OCI-LY3 (cell line): Measurements from ENCODE around the gene EXTL2.
"Not testable (repeated sequence)": the region's sequence is repeated elsewhere in the genome, so short reads cannot be mapped to it uniquely, and the experiment has no call there.

Experiments
- H2AFZ ChIP-seq: fragments of 200-600, 300-600 bp; shearing (Covaris generic); 2 replicates; pipeline ENCODE4 v1.6.0; 2014; ENCODE audit warnings: antibody characterized with exemption, low read depth, low read length
- H3K27ac ChIP-seq: fragments of 200-600, 300-600 bp; sonication (generic); 2 replicates; pipeline ENCODE4 v1.5.1; 2014; ENCODE audit warnings: mild to moderate bottlenecking, low read length, moderate library complexity, mixed read lengths
- H3K27me3 ChIP-seq: fragments of 200-600, 300-600 bp; sonication (generic); 2 replicates; pipeline ENCODE4 v1.6.1; 2014; ENCODE audit warnings: low read depth, low read length, mixed read lengths
- H3K36me3 ChIP-seq: fragments of 200-600, 300-600 bp; sonication (generic); replicated peaks from 2 replicates; pipeline ENCODE3; 2014; ENCODE audit warnings: low read depth, low read length, mixed read lengths
- H3K4me1 ChIP-seq: fragments of 300-600, 200-600 bp; sonication (generic); 2 replicates; pipeline ENCODE4 v1.6.1; 2014; ENCODE audit warnings: low read length, mixed read lengths
- H3K4me2 ChIP-seq: fragments of 200-600, 300-600 bp; sonication (generic); 2 replicates; pipeline ENCODE4 v1.6.1; 2014; ENCODE audit warnings: low read length, mixed read lengths
- H3K4me3 ChIP-seq: fragments of 300-600, 200-600 bp; sonication (generic); 2 replicates; pipeline ENCODE4 v1.5.1; 2014; ENCODE audit warnings: antibody characterized with exemption, mild to moderate bottlenecking, low read length, moderate library complexity
- H3K79me2 ChIP-seq: fragments of 300-600, 200-600 bp; shearing (Covaris generic); 2 replicates; pipeline ENCODE4 v1.6.1; 2014; ENCODE audit warnings: mild to moderate bottlenecking, low read length, mixed read lengths
- H3K9ac ChIP-seq: fragments of 300-600, 200-600 bp; shearing (Covaris generic); 2 replicates; pipeline ENCODE4 v1.6.0; 2014; ENCODE audit warnings: mild to moderate bottlenecking, low read length, moderate library complexity
- H3K9me3 ChIP-seq: fragments of 200-600, 300-600 bp; shearing (Covaris generic); 2 replicates; pipeline ENCODE4 v1.6.1; 2014; ENCODE audit warnings: low read length, mixed read lengths; ENCODE audit not compliant: insufficient read depth
- H4K20me1 ChIP-seq: fragments of 200-600, 300-600 bp; sonication (generic); 2 replicates; pipeline ENCODE4 v1.6.1; 2016; ENCODE audit warnings: low read length, mixed read lengths; ENCODE audit not compliant: insufficient read depth
- EZH2phosphoT487 ChIP-seq: fragments of 200-600 bp; shearing (Covaris generic); IDR thresholded peaks from 2 replicates; pipeline ENCODE4 v1.6.1; 2018; ENCODE audit warnings: antibody characterized with exemption, mixed run types, low read depth
- TF ChIP-seq, protein P1 (sequence below): fragments of 200-600, 300-600 bp; sonication (generic); IDR thresholded peaks from 2 replicates; pipeline ENCODE4 v1.5.1; 2014; ENCODE audit warnings: antibody characterized with exemption, low read length, low read depth

EXTL2 gene

DNA sequence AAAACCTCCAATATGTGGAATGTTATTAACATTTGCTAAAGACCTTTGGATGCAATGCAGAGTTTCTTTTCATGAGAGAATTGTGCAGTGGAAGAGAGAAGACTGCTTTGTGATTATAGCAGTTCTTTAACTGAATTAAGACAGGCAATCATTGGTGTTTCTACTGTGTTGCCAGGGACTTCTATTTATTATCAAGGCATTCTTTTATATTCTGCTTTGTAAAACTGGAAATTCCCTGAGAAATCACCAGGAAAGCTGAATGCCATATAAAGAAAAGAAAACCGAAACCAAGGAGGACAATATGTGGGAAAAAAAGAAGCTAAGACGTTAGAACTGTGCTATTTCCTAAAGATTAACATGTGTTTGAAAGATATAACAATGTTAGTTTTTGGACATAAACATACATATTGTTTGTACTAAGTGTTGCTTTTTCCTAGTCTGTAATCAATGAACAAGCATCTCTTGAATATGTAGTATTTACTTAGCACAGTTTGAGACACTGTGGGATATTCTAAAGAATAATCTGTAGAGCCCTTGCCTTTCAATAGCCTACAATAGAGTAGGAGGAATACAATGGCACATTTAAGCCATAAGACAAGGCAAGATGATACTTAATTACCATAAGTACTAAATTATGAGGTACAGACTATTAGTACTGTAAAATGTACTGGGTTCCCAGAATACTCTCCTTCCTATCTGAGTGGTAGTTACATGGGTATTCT is 47.1 kb downstream of the EXTL2 start:
- Histone ChIP-seq H3K4me1 (no peaks in the 10 kb centered on the region), H3K4me3 (no peak overlapping the region), H3K27me3 (no peaks in the 10 kb centered on the region), H3K4me2 (no peak overlapping the region), H4K20me1 (no peaks in the 10 kb centered on the region), H3K9ac (no peak overlapping the region), H3K79me2 (no peaks in the 10 kb centered on the region), H3K9me3 (no peaks in the 10 kb centered on the region), H3K36me3 (no peaks in the 10 kb centered on the region), H2AFZ (no peak overlapping the region), H3K27ac (no peak overlapping the region)
- no peak for TF ChIP-seq EZH2phosphoT487
- TF ChIP-seq, protein P1, sequence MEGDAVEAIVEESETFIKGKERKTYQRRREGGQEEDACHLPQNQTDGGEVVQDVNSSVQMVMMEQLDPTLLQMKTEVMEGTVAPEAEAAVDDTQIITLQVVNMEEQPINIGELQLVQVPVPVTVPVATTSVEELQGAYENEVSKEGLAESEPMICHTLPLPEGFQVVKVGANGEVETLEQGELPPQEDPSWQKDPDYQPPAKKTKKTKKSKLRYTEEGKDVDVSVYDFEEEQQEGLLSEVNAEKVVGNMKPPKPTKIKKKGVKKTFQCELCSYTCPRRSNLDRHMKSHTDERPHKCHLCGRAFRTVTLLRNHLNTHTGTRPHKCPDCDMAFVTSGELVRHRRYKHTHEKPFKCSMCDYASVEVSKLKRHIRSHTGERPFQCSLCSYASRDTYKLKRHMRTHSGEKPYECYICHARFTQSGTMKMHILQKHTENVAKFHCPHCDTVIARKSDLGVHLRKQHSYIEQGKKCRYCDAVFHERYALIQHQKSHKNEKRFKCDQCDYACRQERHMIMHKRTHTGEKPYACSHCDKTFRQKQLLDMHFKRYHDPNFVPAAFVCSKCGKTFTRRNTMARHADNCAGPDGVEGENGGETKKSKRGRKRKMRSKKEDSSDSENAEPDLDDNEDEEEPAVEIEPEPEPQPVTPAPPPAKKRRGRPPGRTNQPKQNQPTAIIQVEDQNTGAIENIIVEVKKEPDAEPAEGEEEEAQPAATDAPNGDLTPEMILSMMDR: no peak

DNA sequence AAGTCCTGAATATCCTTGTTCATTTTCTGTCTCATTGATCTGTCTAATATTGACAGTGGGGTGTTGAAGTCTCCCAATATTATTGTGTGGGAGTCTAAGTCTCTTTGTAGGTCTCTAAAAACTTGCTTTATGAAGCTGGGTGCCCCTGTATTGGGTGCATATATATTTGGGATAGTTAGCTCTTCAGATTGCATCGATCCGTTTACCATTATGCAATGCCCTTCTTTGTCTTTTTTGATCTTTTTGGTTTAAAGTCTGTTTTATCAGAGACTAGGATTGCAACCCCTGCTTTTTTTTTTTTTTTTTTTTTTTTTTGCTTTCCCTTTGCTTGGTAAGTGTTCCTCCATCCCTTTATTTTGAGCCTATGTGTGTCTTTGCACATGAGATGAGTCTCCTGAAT is 51.5 kb downstream of the EXTL2 start:
- not testable (repeated sequence) for H4K20me1 ChIP-seq, H3K4me3 ChIP-seq, H3K27me3 ChIP-seq, H3K36me3 ChIP-seq, H3K4me2 ChIP-seq, H3K9me3 ChIP-seq, H2AFZ ChIP-seq, H3K79me2 ChIP-seq, H3K9ac ChIP-seq, H3K27ac ChIP-seq, H3K4me1 ChIP-seq

DNA sequence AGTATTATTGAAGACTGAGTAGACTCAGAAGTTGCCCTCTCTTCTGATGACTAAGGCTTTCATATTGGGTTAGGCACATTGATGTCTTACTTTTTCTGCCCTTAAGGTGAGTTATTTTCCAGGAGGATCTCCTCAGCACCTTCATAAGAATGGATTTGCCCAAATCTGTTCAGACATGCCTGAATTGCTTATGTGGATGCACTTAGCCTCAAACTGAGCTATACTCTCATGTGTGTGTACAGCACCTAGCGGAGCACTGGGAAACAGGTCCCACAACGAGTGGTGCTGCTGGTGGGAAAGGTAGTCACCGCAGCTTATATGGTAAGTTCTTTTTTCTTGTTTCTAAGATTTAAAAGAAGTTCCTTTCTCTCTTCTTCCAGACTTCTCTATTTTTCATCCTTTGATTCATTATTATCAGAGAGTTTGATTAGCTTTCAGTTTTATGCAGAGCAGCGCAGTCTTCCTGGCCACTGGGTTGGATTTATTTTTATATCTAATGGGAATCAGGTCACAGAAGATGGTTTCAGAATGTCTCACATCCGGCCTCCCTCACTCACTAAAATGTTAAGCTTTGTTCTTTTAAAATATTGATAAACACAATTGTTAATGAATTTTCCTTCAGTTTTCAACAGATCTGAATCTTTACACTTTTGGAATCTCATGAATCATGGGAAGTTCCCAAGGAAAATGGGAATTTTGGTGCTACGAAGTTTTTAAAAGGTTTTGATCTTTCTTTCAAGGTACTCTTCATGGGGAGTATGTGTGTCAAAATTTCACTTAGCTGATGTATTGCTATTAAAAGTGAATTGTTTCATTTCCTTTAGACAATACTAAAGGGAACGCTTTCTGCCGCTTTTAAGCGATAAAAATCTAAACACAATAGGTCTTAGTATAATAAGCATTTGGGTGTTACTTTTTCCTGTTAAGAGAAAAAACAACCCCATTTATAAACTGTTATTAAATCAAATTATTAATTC is 58.5 kb downstream of the EXTL2 start:
- no peak for TF ChIP-seq EZH2phosphoT487
- TF ChIP-seq, protein P1: no peak
- Histone ChIP-seq H3K4me1 (no peaks in the 10 kb centered on the region), H3K4me3 (no peak overlapping the region), H3K4me2 (no peak overlapping the region), H3K27me3 (no peaks in the 10 kb centered on the region), H2AFZ (no peak overlapping the region), H3K9ac (no peak overlapping the region), H3K36me3 (no peaks in the 10 kb centered on the region), H3K9me3 (no peaks in the 10 kb centered on the region), H3K79me2 (no peaks in the 10 kb centered on the region), H3K27ac (no peak overlapping the region), H4K20me1 (no peaks in the 10 kb centered on the region)

DNA sequence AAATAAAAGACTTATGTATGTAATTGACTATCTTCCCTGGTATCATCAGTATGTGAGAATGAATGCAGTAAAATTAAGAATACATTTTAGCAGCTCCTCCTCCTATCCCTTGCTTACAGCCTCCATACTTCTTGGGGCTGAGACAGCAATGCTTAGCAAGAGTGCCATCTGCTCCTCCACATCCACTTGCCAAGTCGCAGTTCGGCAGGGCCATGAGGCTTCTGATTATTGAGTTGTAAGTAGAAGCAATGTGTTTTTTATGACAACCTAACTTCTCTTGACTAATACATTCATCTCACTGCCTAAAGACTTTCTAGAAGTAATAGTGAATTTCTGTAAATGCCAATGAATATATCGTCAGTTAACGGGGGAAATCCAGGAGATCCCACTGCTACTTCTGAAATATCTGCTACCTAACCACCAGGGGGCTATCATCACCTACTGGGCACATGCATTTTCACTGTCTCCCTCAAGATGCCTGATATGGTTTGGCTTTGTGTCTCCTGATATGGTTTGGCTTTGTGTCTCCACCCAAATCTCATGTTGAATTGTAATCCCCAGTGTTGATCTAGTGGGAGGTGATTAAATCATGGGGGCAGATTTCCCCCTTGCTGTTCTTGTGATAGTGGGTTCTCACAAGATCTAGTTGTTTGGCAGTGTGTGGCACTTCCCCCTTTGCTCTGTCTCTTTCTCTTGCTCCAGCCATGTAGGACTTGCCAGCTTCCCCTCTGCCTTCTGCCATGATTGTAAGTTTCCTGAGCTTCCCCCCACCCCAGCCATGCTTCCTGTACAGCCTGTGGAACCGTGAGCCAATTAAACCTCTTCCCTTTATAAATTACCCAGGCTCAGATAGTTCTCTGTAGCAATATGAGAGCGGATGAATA is 59.6 kb downstream of the EXTL2 start:
- no peak overlapping the region for H2AFZ ChIP-seq
- no peak overlapping the region for H3K27ac ChIP-seq
- H3K9ac ChIP-seq: no peak overlapping the region
- H3K36me3 ChIP-seq: no peaks in the 10 kb centered on the region
- TF ChIP-seq EZH2phosphoT487: no peak
- TF ChIP-seq, protein P1: peak; percentile 39
- no peaks in the 10 kb centered on the region for H3K9me3 ChIP-seq
- no peaks in the 10 kb centered on the region for H4K20me1 ChIP-seq
- H3K4me3 ChIP-seq: no peak overlapping the region
- no peak overlapping the region for H3K4me2 ChIP-seq
- no peaks in the 10 kb centered on the region for H3K27me3 ChIP-seq
- H3K79me2 ChIP-seq: no peaks in the 10 kb centered on the region
- H3K4me1 ChIP-seq: no peaks in the 10 kb centered on the region
